Osteoblast (primary cell): ENCODE measurements around the gene RPRD1B. TPM values are rescaled to one million over a fixed set of nuclear protein-coding genes. Genes with fewer than 3 reads are reported as not detected.
"Not testable (repeated sequence)": the region's sequence is repeated elsewhere in the genome, so short reads cannot be mapped to it uniquely, and the experiment has no call there.

ENCODE experiments used
- DNase-seq: peaks from one replicate; pipeline ENCODE4 v3.0.0; 2011; ENCODE audit warnings: low spot score, mixed read lengths; ENCODE audit not compliant: insufficient read length; ENCODE audit errors: missing footprints
- H2AFZ ChIP-seq: 2 replicates; pipeline ENCODE4 v1.6.0; 2011; ENCODE audit warnings: mild to moderate bottlenecking, low read length
- H3K27ac ChIP-seq: 2 replicates; pipeline ENCODE4 v1.5.1; 2011; ENCODE audit warnings: mild to moderate bottlenecking, low read depth, low read length, moderate library complexity
- H3K27me3 ChIP-seq: 2 replicates; pipeline ENCODE4 v1.6.0; 2012; ENCODE audit warnings: mild to moderate bottlenecking, control low read depth, inconsistent platforms, low read length, moderate library complexity; ENCODE audit not compliant: insufficient read depth
- H3K36me3 ChIP-seq: 2 replicates; pipeline ENCODE4 v1.5.1; 2011; ENCODE audit warnings: mild to moderate bottlenecking, low read length, control low read depth, moderate library complexity; ENCODE audit not compliant: insufficient read depth
- H3K4me1 ChIP-seq: 2 replicates; pipeline ENCODE4 v1.5.1; 2011; ENCODE audit warnings: mild to moderate bottlenecking, low read length, control low read depth, moderate library complexity; ENCODE audit not compliant: insufficient read depth
- H3K4me2 ChIP-seq: 2 replicates; pipeline ENCODE4 v1.6.0; 2011; ENCODE audit warnings: mild to moderate bottlenecking, low read length; ENCODE audit not compliant: insufficient read depth
- H3K4me3 ChIP-seq: fragments of 200-600 bp; sonication (generic); 3 replicates; pipeline ENCODE4 v1.5.1; 2012; ENCODE audit warnings: mild to moderate bottlenecking, low read length, inconsistent platforms; ENCODE audit not compliant: insufficient read depth
- H3K79me2 ChIP-seq: 2 replicates; pipeline ENCODE4 v1.6.0; 2012; ENCODE audit warnings: mild to moderate bottlenecking, low read length, control low read depth, inconsistent platforms; ENCODE audit not compliant: insufficient read depth
- H3K9me3 ChIP-seq: 2 replicates; pipeline ENCODE4 v1.5.1; 2011; ENCODE audit warnings: low read depth, low read length, control low read depth
- H4K20me1 ChIP-seq: 2 replicates; pipeline ENCODE4 v1.6.0; 2012; ENCODE audit warnings: mild to moderate bottlenecking, low read length, control low read depth; ENCODE audit not compliant: insufficient read depth
- total RNA-seq: library from RNA; depleted of rRNA; stranded (reverse); fragments of >200 nt; gene quantifications from 2 replicates; pipeline ENCODE4 v1.2.3, GENCODE V29; 2012
- TF ChIP-seq, protein P1 (sequence below): IDR thresholded peaks from 2 replicates; pipeline ENCODE4 v1.5.1; 2011; ENCODE audit warnings: mild to moderate bottlenecking, low read depth, low read length, moderate library complexity; ENCODE audit errors: extremely low read depth

RPRD1B gene
- total RNA-seq, 1 donor = 29.3 TPM

GRCh38 chr20:38093641-38094077 is 60.1 kb downstream of the RPRD1B start:
- no peak for DNase-seq
- peaks cover 28% of the 10 kb centered on the region for H3K36me3 ChIP-seq
- H3K4me3 ChIP-seq = no peak overlapping the region
- H3K79me2 ChIP-seq = no peaks in the 10 kb centered on the region
- TF ChIP-seq, protein P1, sequence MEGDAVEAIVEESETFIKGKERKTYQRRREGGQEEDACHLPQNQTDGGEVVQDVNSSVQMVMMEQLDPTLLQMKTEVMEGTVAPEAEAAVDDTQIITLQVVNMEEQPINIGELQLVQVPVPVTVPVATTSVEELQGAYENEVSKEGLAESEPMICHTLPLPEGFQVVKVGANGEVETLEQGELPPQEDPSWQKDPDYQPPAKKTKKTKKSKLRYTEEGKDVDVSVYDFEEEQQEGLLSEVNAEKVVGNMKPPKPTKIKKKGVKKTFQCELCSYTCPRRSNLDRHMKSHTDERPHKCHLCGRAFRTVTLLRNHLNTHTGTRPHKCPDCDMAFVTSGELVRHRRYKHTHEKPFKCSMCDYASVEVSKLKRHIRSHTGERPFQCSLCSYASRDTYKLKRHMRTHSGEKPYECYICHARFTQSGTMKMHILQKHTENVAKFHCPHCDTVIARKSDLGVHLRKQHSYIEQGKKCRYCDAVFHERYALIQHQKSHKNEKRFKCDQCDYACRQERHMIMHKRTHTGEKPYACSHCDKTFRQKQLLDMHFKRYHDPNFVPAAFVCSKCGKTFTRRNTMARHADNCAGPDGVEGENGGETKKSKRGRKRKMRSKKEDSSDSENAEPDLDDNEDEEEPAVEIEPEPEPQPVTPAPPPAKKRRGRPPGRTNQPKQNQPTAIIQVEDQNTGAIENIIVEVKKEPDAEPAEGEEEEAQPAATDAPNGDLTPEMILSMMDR = no peak
- no peak overlapping the region for H2AFZ ChIP-seq
- no peaks in the 10 kb centered on the region for H3K9me3 ChIP-seq
- H3K27ac ChIP-seq = peak overlapping the region; percentile 81
- H3K27me3 ChIP-seq = no peaks in the 10 kb centered on the region
- no peaks in the 10 kb centered on the region for H4K20me1 ChIP-seq
- H3K4me1 ChIP-seq = peaks cover 35% of the 10 kb centered on the region
- H3K4me2 ChIP-seq = no peak overlapping the region

- H2AFZ ChIP-seq = no peak overlapping the region
Observed at GRCh38 chr20:38094373-38094891, 60.9 kb downstream of the RPRD1B start.

DNA sequence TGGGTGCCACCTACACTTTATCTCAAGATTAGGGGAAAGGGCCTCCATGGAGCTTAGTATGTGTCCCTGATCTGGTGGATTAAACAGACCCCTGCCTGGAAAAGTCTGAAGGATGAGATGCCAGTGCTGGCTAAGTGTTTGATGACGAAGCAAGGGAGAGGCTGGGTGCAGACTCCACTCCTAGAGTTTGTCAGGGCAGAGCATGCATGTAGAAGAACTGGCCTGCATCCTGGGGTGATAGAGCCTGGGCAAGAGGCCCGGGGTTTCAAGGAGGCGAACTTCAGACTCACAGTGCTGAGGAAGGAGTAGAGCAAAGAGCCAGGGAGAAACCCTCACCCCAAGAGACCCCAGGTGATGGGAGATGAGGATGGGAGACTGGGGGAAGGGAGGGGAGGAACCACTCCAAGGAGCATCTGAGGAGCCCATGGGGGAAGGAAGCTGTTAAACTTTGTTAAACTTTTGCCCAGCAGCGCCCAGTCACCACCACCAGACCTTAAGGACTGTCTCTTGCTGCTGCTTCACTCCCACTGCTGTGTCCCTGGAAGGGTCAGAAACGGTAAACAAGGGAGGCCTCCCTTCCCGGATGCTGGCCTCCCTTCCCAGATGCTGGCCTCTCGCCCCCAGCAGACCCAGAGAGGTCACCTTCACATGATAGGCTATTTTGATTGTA is 61.6 kb downstream of the RPRD1B start:
- Histone ChIP-seq H4K20me1 (no peaks in the 10 kb centered on the region), H3K4me3 (no peak overlapping the region), H3K36me3 (peaks cover 16% of the 10 kb centered on the region), H3K9me3 (no peaks in the 10 kb centered on the region), H3K27ac (peak overlapping the region; percentile 81), H3K4me2 (no peak overlapping the region), H2AFZ (no peak overlapping the region), H3K4me1 (peaks cover 35% of the 10 kb centered on the region), H3K79me2 (no peaks in the 10 kb centered on the region), H3K27me3 (no peaks in the 10 kb centered on the region)
- TF ChIP-seq, protein P1 = no peak
- DNase-seq = no peak

More at GRCh38 chr20:38094373-38094891, 60.9 kb downstream of the RPRD1B start:
- H3K9me3 ChIP-seq = no peaks in the 10 kb centered on the region
- no peaks in the 10 kb centered on the region for H4K20me1 ChIP-seq
- no peak overlapping the region for H3K4me2 ChIP-seq
- peaks cover 23% of the 10 kb centered on the region for H3K36me3 ChIP-seq
- no peaks in the 10 kb centered on the region for H3K79me2 ChIP-seq
- no peaks in the 10 kb centered on the region for H3K27me3 ChIP-seq
- peaks cover 35% of the 10 kb centered on the region for H3K4me1 ChIP-seq
- no peak for DNase-seq
- peak overlapping the region; percentile 81 for H3K27ac ChIP-seq
- no peak overlapping the region for H3K4me3 ChIP-seq
- TF ChIP-seq, protein P1 = no peak

DNA sequence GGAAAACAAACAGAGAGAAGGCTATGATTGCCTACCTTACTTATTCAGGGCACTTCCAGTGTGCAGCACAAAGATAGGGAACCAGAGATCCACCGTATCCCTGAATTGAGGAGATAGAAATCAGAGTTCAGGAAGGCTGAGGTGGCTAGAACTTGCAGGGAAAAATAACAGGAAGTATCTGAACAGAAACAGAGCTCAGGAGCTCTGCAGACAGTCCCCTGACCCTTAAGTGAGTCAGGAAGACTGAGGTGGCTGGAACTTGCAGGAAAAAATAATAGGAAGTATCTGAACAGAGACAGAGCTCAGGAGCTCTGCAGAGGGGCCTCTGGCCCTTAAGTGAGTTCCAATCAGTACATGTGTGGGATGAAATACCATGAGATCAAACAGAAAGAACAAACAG is 65.4 kb downstream of the RPRD1B start:
- no peak for DNase-seq
- H3K4me3 ChIP-seq = no peak overlapping the region
- H4K20me1 ChIP-seq = no peaks in the 10 kb centered on the region
- H3K79me2 ChIP-seq = no peaks in the 10 kb centered on the region
- H3K4me1 ChIP-seq = peaks cover 18% of the 10 kb centered on the region
- TF ChIP-seq, protein P1 = no peak
- H3K9me3 ChIP-seq = no peaks in the 10 kb centered on the region
- H3K27ac ChIP-seq = no peak overlapping the region
- no peak overlapping the region for H3K4me2 ChIP-seq
- H3K36me3 ChIP-seq = no peaks in the 10 kb centered on the region
- no peaks in the 10 kb centered on the region for H3K27me3 ChIP-seq
- H2AFZ ChIP-seq = no peak overlapping the region

- not testable (repeated sequence) for H3K27ac ChIP-seq, H3K4me3 ChIP-seq, H2AFZ ChIP-seq, H3K36me3 ChIP-seq, H3K27me3 ChIP-seq, DNase-seq, H3K79me2 ChIP-seq, H3K4me1 ChIP-seq, H4K20me1 ChIP-seq, H3K9me3 ChIP-seq, H3K4me2 ChIP-seq
Observed at GRCh38 chr20:38102206-38102605, 68.7 kb downstream of the RPRD1B start.
